ENCODE measurements around the gene PTK6.

Gene PTK6

DNA sequence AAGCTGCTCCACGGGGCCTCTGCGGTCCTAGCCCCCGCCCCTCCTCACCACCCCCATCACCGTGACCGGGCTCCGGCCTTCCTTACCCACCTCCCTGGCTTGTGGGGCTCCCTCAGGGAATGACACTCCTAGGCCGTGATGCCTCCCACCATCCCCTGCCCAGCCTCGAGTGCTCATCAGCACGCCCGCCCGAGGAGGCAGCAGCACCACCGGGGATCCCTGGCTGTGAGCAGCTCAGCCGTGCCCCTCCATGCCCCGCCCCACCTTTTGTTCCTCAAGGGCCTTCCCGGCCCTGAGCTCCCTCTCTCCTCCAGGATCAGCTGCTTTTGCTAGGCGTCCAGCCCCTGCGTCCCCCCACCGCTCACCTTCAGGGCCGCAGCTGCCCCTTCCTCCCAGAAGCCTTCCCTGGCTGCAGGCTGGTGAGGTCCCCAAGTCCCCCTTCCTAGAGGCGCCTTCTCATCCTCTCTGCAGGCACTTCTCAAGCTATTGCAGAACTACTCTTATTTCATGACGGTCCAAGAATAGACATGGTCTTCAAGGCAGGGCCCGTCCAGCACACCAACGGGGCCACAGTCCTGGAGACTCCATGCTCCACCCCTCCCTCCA is 19.8 kb upstream of the PTK6 start:
- DNase-seq: no peak

GRCh38 chr20:63555661-63556381 is 18.6 kb upstream of the PTK6 start:
- DNase-seq: peak; percentile 60

DNA sequence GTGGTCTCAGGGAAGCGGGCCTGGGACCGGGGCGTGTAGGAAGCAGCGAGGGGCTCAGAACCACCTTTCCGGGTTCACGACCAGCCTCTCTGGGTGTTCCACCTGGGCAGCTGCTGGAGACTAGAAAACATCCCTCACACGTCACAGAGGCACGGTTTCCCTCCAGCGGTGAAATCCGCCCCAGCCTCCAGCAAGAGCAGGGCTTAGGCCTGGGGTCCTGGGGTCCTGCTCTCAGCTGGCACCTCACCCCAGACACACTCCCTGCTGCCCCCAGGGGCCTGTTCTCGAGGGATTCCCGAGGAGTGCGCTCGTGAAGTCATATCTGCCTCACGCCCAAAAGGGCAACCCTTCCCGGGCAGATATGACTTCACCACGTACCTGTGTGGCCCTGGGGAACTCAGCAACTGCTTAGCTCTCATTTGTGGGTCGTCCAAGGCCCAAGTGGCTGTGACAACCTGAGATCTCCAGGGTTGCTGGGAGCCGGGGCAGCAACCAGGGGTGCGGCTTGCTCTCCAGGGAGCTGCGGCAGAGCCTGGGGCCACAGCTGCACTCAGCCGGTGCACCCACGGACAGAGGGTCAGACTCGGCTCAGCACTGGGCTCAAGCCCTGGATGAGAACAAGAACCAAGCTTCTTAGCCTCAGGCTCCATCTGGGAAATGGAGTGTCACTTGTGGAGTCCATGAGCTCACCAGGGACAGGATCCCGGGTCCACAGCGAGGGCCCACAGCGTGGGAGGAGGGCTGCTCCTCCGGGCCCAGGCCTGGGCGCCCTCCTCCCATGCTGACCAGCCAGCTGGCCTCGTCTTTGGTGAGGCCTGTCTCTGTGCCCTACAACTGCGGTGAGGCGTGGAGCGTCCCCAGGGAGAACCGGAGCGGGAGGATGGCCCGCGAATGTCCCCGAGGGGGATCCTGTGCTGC is 17.4 kb upstream of the PTK6 start:
- no peak for DNase-seq

GRCh38 chr20:63553933-63554290 is 16.7 kb upstream of the PTK6 start, which contains the start of gene FNDC11:
Gene FNDC11, plus strand, starts transcription at chr20:63554159. Its CDS starts 1,505 bp downstream, at chr20:63555664.
- no peak for DNase-seq

GRCh38 chr20:63553251-63553932 is 16.2 kb upstream of the PTK6 start:
- no peak for DNase-seq

- no peak for DNase-seq
Observed at GRCh38 chr20:63552481-63553249, 15.5 kb upstream of the PTK6 start.

- DNase-seq: no peak
Observed at GRCh38 chr20:63551068-63551467, 13.9 kb upstream of the PTK6 start.

DNA sequence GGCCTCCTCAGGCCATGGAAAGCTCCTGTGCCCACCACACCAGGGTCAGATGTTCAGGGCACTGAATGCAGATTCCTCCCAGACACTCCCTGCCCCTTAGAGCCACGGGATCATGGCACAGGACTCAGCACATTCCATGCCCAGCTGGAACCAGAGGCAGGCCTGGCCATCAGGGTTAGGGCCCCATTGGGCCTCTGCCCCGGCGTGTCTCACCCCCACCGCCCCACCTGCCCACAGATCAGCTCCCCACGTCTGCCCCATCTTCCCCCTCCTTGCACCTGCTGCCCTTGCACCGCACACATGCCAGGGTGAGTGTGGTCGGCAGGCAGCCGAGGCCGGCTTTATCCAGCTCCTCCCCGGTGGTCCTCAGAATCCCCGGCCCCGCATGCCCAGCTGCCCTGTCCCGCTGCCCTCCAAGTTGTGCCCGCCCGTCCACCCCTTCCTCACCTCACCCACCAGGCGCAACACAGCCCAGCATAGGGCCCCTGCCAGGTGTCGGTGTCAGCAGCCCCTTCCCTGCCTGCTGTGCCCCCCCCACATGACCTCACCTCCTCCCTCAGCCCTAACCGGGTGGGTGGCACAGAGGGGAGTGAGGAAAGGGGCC is 12.6 kb upstream of the PTK6 start:
- DNase-seq: no peak

DNA sequence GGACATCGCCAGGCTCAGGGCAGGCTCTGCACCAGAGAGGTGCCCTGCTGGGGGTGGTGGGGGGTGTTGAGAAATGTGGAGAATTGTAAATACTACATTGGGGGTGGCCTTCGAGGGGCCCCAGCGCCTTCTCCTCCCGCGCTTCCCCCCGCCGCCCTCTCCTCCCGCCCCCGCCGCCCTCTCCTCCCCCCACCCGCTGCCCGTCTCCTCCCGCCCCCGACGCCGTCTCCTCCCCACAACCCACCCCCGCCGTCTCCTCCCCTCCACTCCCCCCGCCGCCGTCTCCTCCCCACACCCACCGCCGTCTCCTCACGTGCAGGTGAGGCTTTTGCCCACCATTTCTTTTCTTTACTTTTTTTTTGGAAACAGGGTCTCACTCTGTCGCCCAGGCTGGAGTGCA is 11.8 kb upstream of the PTK6 start:
- DNase-seq: no peak

GRCh38 chr20:63548542-63548941 is 11.4 kb upstream of the PTK6 start:
- DNase-seq: no peak

DNA sequence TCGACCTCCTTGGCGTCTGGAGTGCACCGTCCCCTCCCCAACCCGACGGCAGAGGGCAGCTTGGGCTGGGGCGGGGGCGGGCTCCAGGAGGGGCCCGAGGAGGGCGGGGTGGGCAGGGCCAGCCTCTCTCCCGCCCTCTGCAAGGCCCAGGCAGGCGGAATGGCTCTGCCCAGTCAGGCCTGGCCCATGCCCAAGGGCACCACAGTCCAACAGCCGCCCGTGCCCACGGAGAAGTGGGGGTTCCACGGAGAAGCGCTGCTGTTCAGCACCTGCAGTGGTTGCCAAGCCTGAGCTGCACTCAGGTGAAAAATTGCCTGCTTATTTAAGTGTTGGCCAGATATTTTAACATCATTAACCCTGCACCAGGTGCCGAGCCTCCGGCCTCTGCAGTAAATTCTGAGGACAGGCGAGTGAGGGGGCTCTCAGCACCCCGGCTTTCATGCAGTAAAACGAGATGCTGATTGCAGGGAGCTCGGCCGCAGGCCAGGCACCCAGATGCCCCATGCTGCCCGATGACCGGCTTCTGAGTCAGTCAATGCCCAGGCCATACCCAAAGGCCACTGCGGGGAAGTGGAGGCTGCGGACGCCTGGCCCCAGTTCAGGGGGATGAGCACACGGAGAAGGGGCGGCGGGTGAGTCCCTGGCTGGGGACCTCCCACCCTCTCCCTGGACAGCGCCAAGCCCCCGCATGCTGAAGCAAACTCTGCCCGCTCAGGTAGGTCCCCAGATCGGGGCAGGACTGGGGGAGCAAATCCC is 10.7 kb upstream of the PTK6 start, which contains the start of gene SRMS:
SRMS (minus strand) TSS at position 25 of the 756 bp plus-strand sequence. CDS start 286 bp downstream, outside the sequence.
- DNase-seq: no peak

DNA sequence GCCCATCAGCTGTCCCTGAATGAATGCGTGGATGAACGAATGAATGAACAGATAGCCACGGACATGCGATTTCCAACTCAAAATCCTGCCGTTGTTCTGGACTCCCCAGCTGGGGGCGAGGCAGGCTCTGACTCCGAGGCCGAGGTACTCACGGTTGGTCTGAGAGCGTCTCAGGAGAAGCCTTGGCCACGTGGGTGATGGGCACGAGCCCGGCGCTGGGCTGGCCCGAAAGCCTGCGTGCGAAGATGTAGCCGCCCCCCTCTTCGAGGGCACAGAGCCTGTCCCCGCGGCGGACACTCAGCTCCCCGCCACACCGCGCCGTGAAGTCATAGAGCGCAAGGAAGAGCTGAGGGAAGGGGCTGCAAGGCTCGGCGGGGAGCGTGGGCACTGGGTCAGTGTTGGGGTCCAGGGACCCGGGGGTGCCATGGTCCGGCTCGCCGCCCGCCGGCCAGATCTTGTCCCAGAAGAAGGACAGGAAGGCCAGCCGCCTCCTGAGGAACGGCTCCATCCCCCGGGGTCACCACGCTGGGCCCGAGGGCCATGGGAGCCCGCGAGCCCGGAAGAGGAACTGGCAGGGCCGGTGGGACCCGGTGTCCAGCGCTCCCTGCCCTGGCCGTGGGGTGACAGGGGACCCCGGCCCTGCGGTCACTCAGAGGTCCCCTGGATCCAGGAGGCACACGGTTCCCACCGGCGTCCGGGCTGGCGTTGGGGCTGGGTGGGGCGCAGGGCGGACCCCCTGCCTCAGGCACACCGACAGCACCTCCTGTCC is 10.0 kb upstream of the PTK6 start:
- DNase-seq: no peak

DNA sequence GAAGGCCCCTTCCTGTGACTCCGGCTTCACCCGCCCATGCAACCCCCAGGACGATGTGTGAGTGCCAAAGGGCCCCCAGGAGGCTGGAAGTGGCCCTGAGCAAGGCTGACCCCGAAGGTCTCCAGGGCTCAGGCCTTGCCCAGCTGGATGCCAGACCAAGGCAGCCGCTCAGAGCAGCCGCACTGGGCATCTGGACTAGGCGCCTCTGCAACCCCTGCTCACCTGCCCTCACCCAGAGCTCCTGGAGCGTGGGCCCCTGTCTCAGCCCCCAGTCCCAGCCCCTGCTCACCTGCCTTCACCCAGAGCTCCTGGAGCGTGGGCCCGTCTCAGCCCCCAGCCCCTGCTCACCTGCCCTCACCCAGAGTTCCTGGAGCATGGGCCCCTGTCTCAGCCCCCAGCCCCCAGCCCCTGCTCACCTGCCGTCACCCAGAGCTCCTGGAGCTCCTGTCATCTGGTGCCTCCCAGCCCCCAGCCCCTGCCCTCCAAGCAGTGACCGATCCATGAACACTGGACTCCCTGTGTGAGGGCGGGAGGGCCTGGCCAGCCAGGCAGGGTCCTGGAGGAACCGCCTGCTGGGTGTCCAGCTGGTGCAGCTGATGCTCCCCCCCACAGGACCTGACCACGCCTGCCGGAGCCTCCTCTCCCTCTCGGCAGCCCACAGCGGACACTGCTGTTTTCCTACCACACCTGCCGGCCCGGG is 9.2 kb upstream of the PTK6 start:
- DNase-seq: no peak

GRCh38 chr20:63545814-63546213 is 8.6 kb upstream of the PTK6 start:
- no peak for DNase-seq

DNA sequence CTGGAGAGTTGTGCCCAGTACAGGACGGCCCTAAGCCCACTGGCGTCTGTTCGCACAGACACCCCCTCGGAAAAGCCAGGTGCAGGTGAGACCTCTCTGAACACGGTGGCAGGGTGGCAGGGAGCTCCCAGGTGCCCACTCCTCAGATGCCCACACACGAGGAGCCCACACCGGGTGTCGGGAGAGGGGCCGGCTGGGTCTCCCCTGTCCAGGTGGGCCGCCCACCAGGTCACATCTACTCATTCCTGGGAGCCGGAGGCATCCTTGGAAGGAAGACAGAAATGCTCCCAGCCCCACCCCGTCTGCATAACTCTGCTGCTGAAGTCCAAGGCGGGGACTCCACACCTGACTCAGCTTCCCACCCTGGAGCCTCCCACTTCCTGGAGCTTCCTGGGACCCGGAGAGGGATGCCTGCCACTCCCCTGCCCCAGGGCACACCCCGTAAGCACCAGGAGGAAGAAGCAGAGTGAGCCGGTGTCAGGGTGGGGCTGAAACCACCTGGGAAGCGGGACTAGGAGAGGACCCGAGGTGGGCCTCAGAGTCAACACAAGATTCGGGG is 7.9 kb upstream of the PTK6 start:
- DNase-seq: no peak

- DNase-seq: no peak
Observed at GRCh38 chr20:63544241-63544957, 7.2 kb upstream of the PTK6 start.

GRCh38 chr20:63543733-63544132 is 6.6 kb upstream of the PTK6 start:
- no peak for DNase-seq

- no peak for DNase-seq
Observed at GRCh38 chr20:63543131-63543530, 6.0 kb upstream of the PTK6 start.

DNA sequence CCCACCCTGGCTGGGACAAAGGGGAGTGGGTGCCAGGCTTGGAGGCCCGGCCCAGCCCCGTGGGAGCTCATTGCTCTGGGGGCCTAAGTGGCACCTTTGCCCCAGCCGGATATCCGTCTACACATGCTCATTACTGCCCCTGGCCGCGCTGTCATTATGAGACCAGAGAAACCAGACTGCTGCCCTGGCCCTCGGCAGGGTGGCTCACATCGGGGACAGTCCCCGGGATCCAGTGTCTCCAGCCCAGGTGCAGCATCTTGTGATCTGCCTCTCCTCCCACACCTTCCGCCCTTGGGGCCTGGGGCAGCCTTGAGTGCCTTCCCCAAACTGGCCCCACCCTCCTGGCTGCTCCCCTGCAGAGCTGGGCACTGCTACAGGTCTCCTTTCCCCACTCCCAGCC is 5.5 kb upstream of the PTK6 start:
- DNase-seq: no peak

Measured in SHP77 treated with DMSO at 0.1 percent for 48 hours (cell line).